A673 (cell line): Measurements from ENCODE around the gene SNX2.

Source experiments
- EZH2 ChIP-seq: fragments of 200-600 bp; sonication (generic); IDR thresholded peaks from 2 replicates; pipeline ENCODE4 v1.6.1; 2017; ENCODE audit warnings: borderline replicate concordance, low read depth, mild to moderate bottlenecking, mixed read lengths, antibody characterized with exemption, low read length; ENCODE audit not compliant: poor library complexity, severe bottlenecking
- TF ChIP-seq, protein P1 (sequence below): fragments of 300-800, 200-600 bp; sonication (generic); conservative IDR thresholded peaks from 2 replicates; pipeline ENCODE4 v1.5.1; 2017; ENCODE audit warnings: low read depth, mild to moderate bottlenecking, antibody characterized with exemption, low read length, moderate library complexity, mixed read lengths

DNA sequence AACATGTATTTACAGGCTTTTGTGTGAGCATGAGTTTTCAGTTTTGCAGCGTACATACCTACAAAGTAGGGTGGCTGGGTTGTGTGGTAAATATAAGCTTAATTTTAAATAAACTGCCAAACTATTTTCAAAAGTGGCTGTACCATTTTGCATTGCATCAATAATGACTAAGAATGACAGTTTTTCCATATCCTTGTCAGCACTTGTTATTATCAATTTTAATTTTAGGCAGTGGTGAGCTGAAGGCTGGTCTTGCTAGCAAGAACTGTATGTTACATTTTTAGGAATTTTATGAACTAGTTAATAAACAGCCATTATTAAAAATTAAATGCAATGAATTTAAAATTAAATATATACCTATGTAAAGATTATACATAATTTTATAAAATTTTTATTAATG is 6.6 kb downstream of the SNX2 start:
- TF ChIP-seq, protein P1, sequence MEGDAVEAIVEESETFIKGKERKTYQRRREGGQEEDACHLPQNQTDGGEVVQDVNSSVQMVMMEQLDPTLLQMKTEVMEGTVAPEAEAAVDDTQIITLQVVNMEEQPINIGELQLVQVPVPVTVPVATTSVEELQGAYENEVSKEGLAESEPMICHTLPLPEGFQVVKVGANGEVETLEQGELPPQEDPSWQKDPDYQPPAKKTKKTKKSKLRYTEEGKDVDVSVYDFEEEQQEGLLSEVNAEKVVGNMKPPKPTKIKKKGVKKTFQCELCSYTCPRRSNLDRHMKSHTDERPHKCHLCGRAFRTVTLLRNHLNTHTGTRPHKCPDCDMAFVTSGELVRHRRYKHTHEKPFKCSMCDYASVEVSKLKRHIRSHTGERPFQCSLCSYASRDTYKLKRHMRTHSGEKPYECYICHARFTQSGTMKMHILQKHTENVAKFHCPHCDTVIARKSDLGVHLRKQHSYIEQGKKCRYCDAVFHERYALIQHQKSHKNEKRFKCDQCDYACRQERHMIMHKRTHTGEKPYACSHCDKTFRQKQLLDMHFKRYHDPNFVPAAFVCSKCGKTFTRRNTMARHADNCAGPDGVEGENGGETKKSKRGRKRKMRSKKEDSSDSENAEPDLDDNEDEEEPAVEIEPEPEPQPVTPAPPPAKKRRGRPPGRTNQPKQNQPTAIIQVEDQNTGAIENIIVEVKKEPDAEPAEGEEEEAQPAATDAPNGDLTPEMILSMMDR, result no peak
- TF ChIP-seq EZH2, result no peak
